GM12878 (cell line): Measurements from ENCODE around the gene EFNA1. TPM values are rescaled to one million over a fixed set of nuclear protein-coding genes. Genes with fewer than 3 reads are reported as not detected.

Experiments used
- ATAC-seq: fragments of 200-7000 bp; cut with Tn5 transposase; 3 replicates; pipeline ENCODE4 v1.9.1; 2020; ENCODE audit warnings: mild to moderate bottlenecking, moderate library complexity
- BruUV-seq: library from RNA; stranded (reverse); fragments of 400-500 nt; replicated peaks from 2 replicates; lab custom pipeline; 2021; lab: Mats Ljungman, UMichigan
- CTCF ChIA-PET: fragments of 300-600 bp; sonication (Branson Sonifier 250); formaldehyde crosslinking; extraction: SDS; loops from one replicate; lab custom pipeline; 2021; ENCODE audit warnings: inconsistent platforms; lab: Yijun Ruan, JAX
- POLR2A ChIA-PET: fragments of 350-600 bp; formaldehyde crosslinking; extraction: SDS; loops from one replicate; lab custom pipeline; 2021; ENCODE audit warnings: inconsistent platforms; lab: Charles Lee
- RAD21 ChIA-PET: fragments of 300-600 bp; sonication (Branson Sonifier 250); formaldehyde crosslinking; loops from one replicate; lab custom pipeline; 2023; ENCODE audit warnings: antibody characterized with exemption; ENCODE audit not compliant: unreplicated experiment; lab: Charles Lee
- SMC1A ChIA-PET: fragments of 300-600 bp; sonication (Branson Sonifier 250); formaldehyde crosslinking; loops from one replicate; lab custom pipeline; 2023; ENCODE audit not compliant: unreplicated experiment, uncharacterized antibody; lab: Charles Lee
- DNase-seq: peaks from one replicate; pipeline ENCODE4 v3.0.0-alpha.2; 2011; ENCODE audit warnings: low read depth, low spot score
- FAIRE-seq: peaks from 3 replicates; lab custom pipeline; 2011; peaks lifted over from hg19 to GRCh38; lab: Jason Lieb, UNC
- H2AFZ ChIP-seq: 2 replicates; pipeline ENCODE4 v1.6.0; 2011; ENCODE audit warnings: low read depth, low read length, control low read depth; ENCODE audit not compliant: control insufficient read depth
- H3K27ac ChIP-seq: 2 replicates; pipeline ENCODE4 v1.5.1; 2011; ENCODE audit warnings: control low read depth; ENCODE audit not compliant: control insufficient read depth, insufficient read depth
- H3K27me3 ChIP-seq, 2 experiments: replicated peaks in 1 of 2; 2 replicates each; pipeline versions ENCODE4 v1.6.0 to v1.6.1; 2011; ENCODE audit warnings: low read length in 1 of 2; ENCODE audit not compliant: control insufficient read depth in 2 of 2, insufficient read depth in 2 of 2
- H3K36me3 ChIP-seq, 2 experiments: 2 replicates each; pipeline ENCODE4 v1.5.1; 2011; ENCODE audit warnings: low read length in 1 of 2; ENCODE audit not compliant: control insufficient read depth in 2 of 2, insufficient read depth in 2 of 2
- H3K4me1 ChIP-seq: 2 replicates; pipeline ENCODE4 v1.6.1; 2011; ENCODE audit warnings: mild to moderate bottlenecking, low read length, moderate library complexity, mixed read lengths; ENCODE audit not compliant: control insufficient read depth, insufficient read depth
- H3K4me2 ChIP-seq: 2 replicates; pipeline ENCODE4 v1.6.0; 2011; ENCODE audit warnings: control low read depth; ENCODE audit not compliant: control insufficient read depth, insufficient read depth
- H3K4me3 ChIP-seq: fragments of 200-600 bp; sonication (generic); 2 replicates; pipeline ENCODE4 v1.5.1; 2016
- H3K79me2 ChIP-seq: 2 replicates; pipeline ENCODE4 v1.6.0; 2011; ENCODE audit warnings: low read length; ENCODE audit not compliant: control insufficient read depth, insufficient read depth
- H3K9ac ChIP-seq: 2 replicates; pipeline ENCODE4 v1.8.0; 2011; ENCODE audit warnings: low read length, control low read depth, mixed read lengths; ENCODE audit not compliant: control insufficient read depth, insufficient read depth
- H3K9me3 ChIP-seq: replicated peaks from 3 replicates; pipeline ENCODE4 v1.5.1; 2011; ENCODE audit warnings: mild to moderate bottlenecking, low read length; ENCODE audit not compliant: control insufficient read depth, insufficient read depth
- H4K20me1 ChIP-seq: 2 replicates; pipeline ENCODE4 v1.6.0; 2011; ENCODE audit not compliant: control insufficient read depth, insufficient read depth
- BCL3 ChIP-seq: IDR thresholded peaks from 2 replicates; pipeline ENCODE4 v1.6.1; 2011; ENCODE audit warnings: borderline replicate concordance, low read depth, mild to moderate bottlenecking, moderate library complexity, low read length; ENCODE audit not compliant: insufficient read depth, poor library complexity, severe bottlenecking
- E2F4 ChIP-seq: IDR thresholded peaks from 2 replicates; pipeline ENCODE4 v1.6.1; 2012; ENCODE audit warnings: low read depth, low read length, improper control_type of control experiment
- HDAC6 ChIP-seq: fragments of 200-600 bp; sonication (generic); IDR thresholded peaks from one replicate; pipeline ENCODE4 v1.8.0; 2017; ENCODE audit warnings: antibody characterized with exemption; ENCODE audit not compliant: unreplicated experiment
- HDGF ChIP-seq: fragments of 450-650 bp; IDR thresholded peaks from 2 replicates; pipeline ENCODE4 v1.6.1; 2016; ENCODE audit warnings: antibody characterized with exemption
- JUNB ChIP-seq: IDR thresholded peaks from 2 replicates; pipeline ENCODE4 v1.6.1; 2016; ENCODE audit warnings: antibody characterized with exemption, mild to moderate bottlenecking
- MLLT1 ChIP-seq: fragments of 450-650 bp; IDR thresholded peaks from 2 replicates; pipeline ENCODE4 v1.6.1; 2016; ENCODE audit warnings: mild to moderate bottlenecking
- NFYB ChIP-seq: IDR thresholded peaks from 2 replicates; pipeline ENCODE4 v1.6.1; 2011; ENCODE audit warnings: low read depth, mild to moderate bottlenecking, low read length, improper control_type of control experiment, moderate library complexity; ENCODE audit not compliant: insufficient read depth
- PKNOX1 ChIP-seq: fragments of 450-650 bp; IDR thresholded peaks from 2 replicates; pipeline ENCODE4 v1.6.1; 2016; ENCODE audit warnings: mild to moderate bottlenecking
- SMARCA5 ChIP-seq: fragments of 450-650 bp; IDR thresholded peaks from 2 replicates; pipeline ENCODE4 v1.6.1; 2017; ENCODE audit warnings: mild to moderate bottlenecking
- TBL1XR1 ChIP-seq: IDR thresholded peaks from 2 replicates; pipeline ENCODE4 v1.6.1; 2012; ENCODE audit warnings: low read depth, low read length, improper control_type of control experiment
- YY1 ChIP-seq: IDR thresholded peaks from 2 replicates; pipeline ENCODE4 v1.6.1; 2011; ENCODE audit warnings: low read depth, mild to moderate bottlenecking, low read length
- WGBS: methylation state at CpG from one replicate; pipeline ENCODE4 v1.1.6; 2016; ENCODE audit warnings: low lambda C conversion rate; ENCODE audit not compliant: insufficient replicate concordance, insufficient coverage; ENCODE audit errors: missing lambda C conversion rate; 5-methylcytosine and 5-hydroxymethylcytosine counted together
- in situ Hi-C: fragments of 300-500 bp; cut with MboI; formaldehyde crosslinking; loops from 9 replicates; pipeline ENCODE4 v1.14.3; 2018; ENCODE audit warnings: mixed read lengths
- intact Hi-C: fragments of 100-400 bp; cut with micrococcal nuclease; formaldehyde crosslinking; loops from one replicate; pipeline ENCODE4 v1.14.2; 2022; ENCODE audit not compliant: unreplicated experiment
- polyA plus RNA-seq, 11 experiments: library from polyadenylated mRNA; depleted of rRNA in 4 of 11; unstranded in 6 of 11; stranded (reverse) in 5 of 11; fragments of >200 nt; fragmentation: Nextera tagmentation in 4 of 11; fragmentation: Illumina TruSeq in 1 of 11; extraction: Ambion mirVana in 4 of 11; extraction: Trizol in 1 of 11; gene quantifications; 1 replicate in 1 of 11; 2 replicates in 10 of 11; pipeline versions ENCODE4 v1.2.1 to v1.2.3, GENCODE V29; 2011 to 2016; ENCODE audit warnings: inconsistent platforms in 2 of 11, missing spikeins in 2 of 11, low read depth in 1 of 11
- total RNA-seq, 4 experiments: library from RNA; depleted of rRNA in 3 of 4; stranded (reverse); fragments of >200 nt in 3 of 4; fragmentation: Illumina TruSeq in 1 of 4; extraction: Trizol in 1 of 4; gene quantifications; 2 replicates each; pipeline versions ENCODE4 v1.2.1 to v1.2.3, GENCODE V29; 2013 to 2021
- TF ChIP-seq, protein P1 (sequence below): fragments of 450-650 bp; IDR thresholded peaks from 2 replicates; pipeline ENCODE4 v1.6.1; 2016; ENCODE audit warnings: mild to moderate bottlenecking, moderate library complexity, borderline replicate concordance

The EFNA1 gene
- total and polyA plus RNA-seq, 10 of the 15 experiments (the other 5 are each of a cell fraction or from before 2014, with no cell fraction given): 0.13 to 7.5 (median 0.28) TPM; not detected in 5

- TF ChIP-seq, protein P1, sequence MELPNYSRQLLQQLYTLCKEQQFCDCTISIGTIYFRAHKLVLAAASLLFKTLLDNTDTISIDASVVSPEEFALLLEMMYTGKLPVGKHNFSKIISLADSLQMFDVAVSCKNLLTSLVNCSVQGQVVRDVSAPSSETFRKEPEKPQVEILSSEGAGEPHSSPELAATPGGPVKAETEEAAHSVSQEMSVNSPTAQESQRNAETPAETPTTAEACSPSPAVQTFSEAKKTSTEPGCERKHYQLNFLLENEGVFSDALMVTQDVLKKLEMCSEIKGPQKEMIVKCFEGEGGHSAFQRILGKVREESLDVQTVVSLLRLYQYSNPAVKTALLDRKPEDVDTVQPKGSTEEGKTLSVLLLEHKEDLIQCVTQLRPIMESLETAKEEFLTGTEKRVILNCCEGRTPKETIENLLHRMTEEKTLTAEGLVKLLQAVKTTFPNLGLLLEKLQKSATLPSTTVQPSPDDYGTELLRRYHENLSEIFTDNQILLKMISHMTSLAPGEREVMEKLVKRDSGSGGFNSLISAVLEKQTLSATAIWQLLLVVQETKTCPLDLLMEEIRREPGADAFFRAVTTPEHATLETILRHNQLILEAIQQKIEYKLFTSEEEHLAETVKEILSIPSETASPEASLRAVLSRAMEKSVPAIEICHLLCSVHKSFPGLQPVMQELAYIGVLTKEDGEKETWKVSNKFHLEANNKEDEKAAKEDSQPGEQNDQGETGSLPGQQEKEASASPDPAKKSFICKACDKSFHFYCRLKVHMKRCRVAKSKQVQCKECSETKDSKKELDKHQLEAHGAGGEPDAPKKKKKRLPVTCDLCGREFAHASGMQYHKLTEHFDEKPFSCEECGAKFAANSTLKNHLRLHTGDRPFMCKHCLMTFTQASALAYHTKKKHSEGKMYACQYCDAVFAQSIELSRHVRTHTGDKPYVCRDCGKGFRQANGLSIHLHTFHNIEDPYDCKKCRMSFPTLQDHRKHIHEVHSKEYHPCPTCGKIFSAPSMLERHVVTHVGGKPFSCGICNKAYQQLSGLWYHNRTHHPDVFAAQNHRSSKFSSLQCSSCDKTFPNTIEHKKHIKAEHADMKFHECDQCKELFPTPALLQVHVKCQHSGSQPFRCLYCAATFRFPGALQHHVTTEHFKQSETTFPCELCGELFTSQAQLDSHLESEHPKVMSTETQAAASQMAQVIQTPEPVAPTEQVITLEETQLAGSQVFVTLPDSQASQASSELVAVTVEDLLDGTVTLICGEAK: peak; percentile 99
These were observed 12.4 kb downstream of the EFNA1 start, which contains the start of gene DPM3 (continued) for GRCh38 chr1:155139895-155140629.

DNA sequence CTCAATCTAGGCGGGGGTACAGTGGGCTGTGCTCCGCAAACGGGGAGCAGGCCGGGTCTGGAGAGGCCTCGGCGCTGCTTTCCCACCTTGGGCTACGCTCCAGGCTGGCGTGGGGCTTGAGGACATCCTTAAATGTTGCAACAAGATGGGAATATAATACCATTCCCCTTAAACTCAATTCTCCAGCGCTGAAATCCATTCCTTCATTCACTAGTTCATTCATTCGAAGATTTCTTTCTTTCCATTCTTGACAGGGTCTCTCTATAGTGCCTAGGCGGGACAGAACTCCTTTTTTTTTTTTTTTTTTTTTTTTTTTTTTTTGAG lies 12.9 kb downstream of the EFNA1 start:
- FAIRE-seq: no peak
- ATAC-seq: no peak
- WGBS: 0% methylated on average over 11 of the region's 11 CpGs
- Histone ChIP-seq H3K4me3 (peak overlapping the region; percentile 81), H3K9me3 (no peaks in the 10 kb centered on the region), H3K4me1 (peaks cover 13% of the 10 kb centered on the region), H3K79me2 (peaks cover 30% of the 10 kb centered on the region), H4K20me1 (no peaks in the 10 kb centered on the region), H3K27ac (no peak overlapping the region), H3K4me2 (peak overlapping the region; percentile 88; the same call in 1 of the 2 replicates), H2AFZ (peak overlapping the region; percentile 94), H3K27me3 (no peaks in the 10 kb centered on the region), H3K9ac (peak overlapping the region; percentile 89), H3K36me3 (peaks cover 0 to 3% of the 10 kb centered on the region in 2 experiments; a peak in 2 of 4 replicates)
- DNase-seq: no peak
- intact Hi-C loops (no loop called here), in situ Hi-C loops (no loop called here)
- ChIA-PET CTCF (interaction anchor here (1.0 kb wide), 1 partner anchor 53 kb away, joined by 3 read pairs; no protein-coding TSS in a partner anchor), POLR2A (interaction anchor here (0.6 to 1.6 kb wide), 2 partner anchors 55 to 701 kb away, joined by 4 to 7 read pairs; no protein-coding TSS in a partner anchor), SMC1A (no interaction called here), RAD21 (no interaction called here)
- no TSS peak for BruUV-seq
- TF ChIP-seq TBL1XR1: no peak
- no peak for TF ChIP-seq NFYB
- no peak for TF ChIP-seq JUNB
- TF ChIP-seq PKNOX1: no peak; the same call in 1 of the 2 replicates
- TF ChIP-seq E2F4: no peak
- TF ChIP-seq MLLT1: no peak
- no peak for TF ChIP-seq HDGF
- no peak for TF ChIP-seq YY1
- TF ChIP-seq SMARCA5: no peak
- no peak for TF ChIP-seq BCL3
- no peak for TF ChIP-seq HDAC6
